HL-60 (cell line): ENCODE results near the gene RERE.

Experiments
- CTCF ChIP-seq: IDR thresholded peaks from one replicate; pipeline ENCODE4 v1.5.1; 2011; ENCODE audit warnings: low read length, control low read depth, inconsistent platforms; ENCODE audit not compliant: insufficient read depth
- GABPA ChIP-seq: IDR thresholded peaks from 2 replicates; pipeline ENCODE4 v1.6.1; 2012; ENCODE audit warnings: low read depth
- POLR2AphosphoS5 ChIP-seq: IDR thresholded peaks from 2 replicates; pipeline ENCODE4 v1.6.1; 2012; ENCODE audit warnings: low read depth
- REST ChIP-seq: IDR thresholded peaks from 2 replicates; pipeline ENCODE4 v1.6.1; 2012; ENCODE audit warnings: low read depth; ENCODE audit not compliant: insufficient replicate concordance

GRCh38 chr1:8794605-8795004 lies 22.8 kb downstream of the RERE start:
- TF ChIP-seq CTCF (no peak), POLR2AphosphoS5 (no peak), REST (no peak), GABPA (no peak)
